AG09309 (cell line): Measurements from ENCODE around the gene EIPR1.

Experiments
- DNase-seq: peaks from one replicate; pipeline ENCODE4 v3.0.0-alpha.2; 2010; ENCODE audit warnings: low read depth
- H3K4me3 ChIP-seq: 2 replicates; pipeline ENCODE4 v1.5.1; 2011; ENCODE audit warnings: mild to moderate bottlenecking, low read depth, low read length, moderate library complexity; ENCODE audit not compliant: control insufficient read depth
- TF ChIP-seq, protein P1 (sequence below): IDR thresholded peaks from 2 replicates; pipeline ENCODE4 v1.5.1; 2011; ENCODE audit warnings: mild to moderate bottlenecking, low read depth, low read length, inconsistent platforms; ENCODE audit not compliant: insufficient read depth, control insufficient read depth; ENCODE audit errors: missing control alignments

EIPR1 gene

DNA sequence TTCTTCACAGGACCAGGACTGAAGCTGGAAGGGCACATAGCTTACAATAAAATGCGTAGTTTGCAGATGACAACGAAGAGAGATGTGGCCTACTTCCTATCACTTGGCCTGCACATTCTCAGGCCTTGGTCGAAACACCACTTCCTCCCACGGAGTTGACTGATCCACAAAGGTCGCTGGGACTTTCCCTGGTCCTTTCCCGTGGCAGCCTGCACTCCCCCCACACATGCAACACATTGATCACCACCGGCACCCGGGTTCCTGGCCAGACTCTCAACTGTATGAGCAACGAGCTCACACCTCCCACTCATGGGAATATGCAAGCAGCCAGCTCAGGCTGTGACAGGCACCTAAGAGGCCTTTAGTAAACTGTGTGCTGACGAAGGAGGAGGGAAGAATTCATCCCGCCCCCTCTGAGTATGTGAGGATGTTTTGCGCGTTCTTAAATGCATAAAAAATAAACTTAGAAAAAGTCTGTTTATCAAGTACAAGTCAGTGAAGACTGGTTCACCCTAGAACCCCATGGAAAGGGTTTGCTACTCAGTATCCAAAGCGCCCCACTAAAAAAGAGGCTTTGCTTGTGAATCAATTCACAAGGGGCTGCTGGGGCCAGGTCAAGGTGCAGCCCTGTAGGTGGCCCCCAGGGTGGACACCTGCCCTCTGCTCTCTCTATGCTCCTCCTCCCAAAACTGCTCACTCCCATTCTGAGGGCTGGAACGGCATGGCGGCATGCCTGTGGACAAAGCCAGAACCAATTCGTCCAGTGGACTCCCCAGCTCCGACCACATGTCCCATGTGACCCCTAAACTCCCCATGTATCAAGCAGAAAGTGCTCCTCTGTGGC lies 154.3 kb downstream of the EIPR1 start:
- TF ChIP-seq, protein P1, sequence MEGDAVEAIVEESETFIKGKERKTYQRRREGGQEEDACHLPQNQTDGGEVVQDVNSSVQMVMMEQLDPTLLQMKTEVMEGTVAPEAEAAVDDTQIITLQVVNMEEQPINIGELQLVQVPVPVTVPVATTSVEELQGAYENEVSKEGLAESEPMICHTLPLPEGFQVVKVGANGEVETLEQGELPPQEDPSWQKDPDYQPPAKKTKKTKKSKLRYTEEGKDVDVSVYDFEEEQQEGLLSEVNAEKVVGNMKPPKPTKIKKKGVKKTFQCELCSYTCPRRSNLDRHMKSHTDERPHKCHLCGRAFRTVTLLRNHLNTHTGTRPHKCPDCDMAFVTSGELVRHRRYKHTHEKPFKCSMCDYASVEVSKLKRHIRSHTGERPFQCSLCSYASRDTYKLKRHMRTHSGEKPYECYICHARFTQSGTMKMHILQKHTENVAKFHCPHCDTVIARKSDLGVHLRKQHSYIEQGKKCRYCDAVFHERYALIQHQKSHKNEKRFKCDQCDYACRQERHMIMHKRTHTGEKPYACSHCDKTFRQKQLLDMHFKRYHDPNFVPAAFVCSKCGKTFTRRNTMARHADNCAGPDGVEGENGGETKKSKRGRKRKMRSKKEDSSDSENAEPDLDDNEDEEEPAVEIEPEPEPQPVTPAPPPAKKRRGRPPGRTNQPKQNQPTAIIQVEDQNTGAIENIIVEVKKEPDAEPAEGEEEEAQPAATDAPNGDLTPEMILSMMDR, result no peak
- no peak for DNase-seq
- H3K4me3 ChIP-seq, result no peak overlapping the region

- TF ChIP-seq, protein P1, result no peak
- DNase-seq, result no peak
- H3K4me3 ChIP-seq, result no peak overlapping the region
Measured at GRCh38 chr2:3222636-3223035, 155.0 kb downstream of the EIPR1 start.

DNA sequence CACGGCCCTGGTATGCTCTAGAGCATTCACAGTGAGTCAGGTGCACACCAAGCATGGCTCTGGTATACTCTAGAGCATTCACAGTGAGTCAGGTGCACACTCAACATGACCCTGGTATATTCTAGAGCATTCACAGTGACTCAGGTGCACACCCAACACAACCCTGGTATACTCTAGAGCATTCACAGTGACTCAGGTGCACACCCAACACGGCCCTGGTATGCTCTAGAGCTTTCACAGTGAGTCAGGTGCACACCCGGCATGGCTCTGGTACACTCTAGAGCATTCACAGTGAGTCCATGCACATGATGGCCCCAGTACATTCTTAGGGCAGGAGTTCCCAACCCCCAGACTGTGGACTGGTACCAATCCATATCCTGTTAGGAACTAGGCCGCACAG lies 158.1 kb downstream of the EIPR1 start:
- no peak for DNase-seq
- no peak overlapping the region for H3K4me3 ChIP-seq
- TF ChIP-seq, protein P1, result no peak

DNA sequence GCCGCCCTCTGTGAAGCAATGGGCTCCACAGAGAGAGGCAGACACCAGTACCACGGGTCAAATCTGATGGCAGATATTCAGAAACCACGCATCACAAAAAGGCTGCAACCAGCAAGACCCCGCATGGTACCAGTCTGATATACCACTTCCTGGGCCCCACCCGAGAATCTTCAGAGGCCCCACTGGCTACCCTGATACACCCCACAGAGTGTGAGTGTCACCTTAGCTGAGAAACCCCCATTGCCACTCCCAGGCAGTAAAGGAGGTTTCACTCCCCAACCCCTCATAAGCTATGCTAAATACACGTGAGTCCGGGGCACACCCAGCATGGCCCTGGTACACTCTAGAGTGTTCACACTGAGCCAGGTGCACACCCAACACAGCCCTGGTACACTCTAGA lies 160.0 kb downstream of the EIPR1 start:
- H3K4me3 ChIP-seq, result no peak overlapping the region
- TF ChIP-seq, protein P1, result no peak
- DNase-seq, result no peak

- H3K4me3 ChIP-seq, result no peak overlapping the region
- DNase-seq, result no peak
- TF ChIP-seq, protein P1, result no peak
Measured at GRCh38 chr2:3216841-3217495, 160.7 kb downstream of the EIPR1 start.

- no peak overlapping the region for H3K4me3 ChIP-seq
- TF ChIP-seq, protein P1, result no peak
- no peak for DNase-seq
Measured at GRCh38 chr2:3214806-3215404, 162.7 kb downstream of the EIPR1 start.
